Fibroblast of pulmonary artery (primary cell): ENCODE data around the gene TBC1D21.

Experiments used
- DNase-seq: peaks from one replicate; pipeline ENCODE4 v3.0.0-alpha.2; 2010; ENCODE audit warnings: low read depth
- H3K4me3 ChIP-seq: replicated peaks from 2 replicates; pipeline ENCODE4 v1.5.1; 2011; ENCODE audit warnings: low read depth, mild to moderate bottlenecking, control low read depth, low read length, moderate library complexity
- CTCF ChIP-seq: IDR thresholded peaks from 2 replicates; pipeline ENCODE4 v1.5.1; 2011; ENCODE audit warnings: mild to moderate bottlenecking, control low read depth, low read length, inconsistent platforms; ENCODE audit errors: missing control alignments

The TBC1D21 gene

DNA sequence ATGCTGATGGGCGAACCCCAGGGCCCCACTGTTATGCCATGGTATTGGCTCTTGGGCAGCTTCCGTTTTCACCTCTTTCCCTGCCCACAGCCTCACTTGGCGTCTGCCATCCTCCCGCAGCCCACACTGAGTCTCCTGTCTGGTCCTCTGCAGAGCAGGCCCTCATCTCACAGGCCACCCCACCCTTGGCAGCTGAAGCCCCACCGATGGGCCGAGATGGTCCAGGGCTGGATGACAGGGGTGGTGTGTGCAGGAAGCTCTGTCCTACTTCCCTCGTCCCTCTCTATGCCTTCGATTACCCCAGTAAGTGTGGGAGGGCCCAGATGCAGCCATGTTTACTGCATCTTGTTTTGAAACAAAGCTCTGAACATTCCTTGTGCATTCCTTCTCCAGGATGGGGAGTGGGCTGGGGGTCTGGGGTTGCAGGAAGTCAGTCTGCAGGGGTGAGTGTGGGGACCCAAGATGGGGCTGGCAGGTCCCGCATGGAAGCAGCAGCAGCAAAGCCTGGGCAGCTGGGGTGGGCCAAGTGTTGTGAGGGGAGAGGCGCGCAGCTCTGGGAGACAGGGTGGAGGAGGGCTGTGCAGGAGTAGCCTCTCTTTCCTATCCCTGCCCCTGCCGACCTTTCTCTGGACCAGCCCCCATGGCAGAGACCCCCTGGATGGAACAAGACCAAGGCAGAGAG, 20.9 kb downstream of the TBC1D21 start:
- no peak for DNase-seq
- TF ChIP-seq CTCF = no peak
- H3K4me3 ChIP-seq = no peak overlapping the region

DNA sequence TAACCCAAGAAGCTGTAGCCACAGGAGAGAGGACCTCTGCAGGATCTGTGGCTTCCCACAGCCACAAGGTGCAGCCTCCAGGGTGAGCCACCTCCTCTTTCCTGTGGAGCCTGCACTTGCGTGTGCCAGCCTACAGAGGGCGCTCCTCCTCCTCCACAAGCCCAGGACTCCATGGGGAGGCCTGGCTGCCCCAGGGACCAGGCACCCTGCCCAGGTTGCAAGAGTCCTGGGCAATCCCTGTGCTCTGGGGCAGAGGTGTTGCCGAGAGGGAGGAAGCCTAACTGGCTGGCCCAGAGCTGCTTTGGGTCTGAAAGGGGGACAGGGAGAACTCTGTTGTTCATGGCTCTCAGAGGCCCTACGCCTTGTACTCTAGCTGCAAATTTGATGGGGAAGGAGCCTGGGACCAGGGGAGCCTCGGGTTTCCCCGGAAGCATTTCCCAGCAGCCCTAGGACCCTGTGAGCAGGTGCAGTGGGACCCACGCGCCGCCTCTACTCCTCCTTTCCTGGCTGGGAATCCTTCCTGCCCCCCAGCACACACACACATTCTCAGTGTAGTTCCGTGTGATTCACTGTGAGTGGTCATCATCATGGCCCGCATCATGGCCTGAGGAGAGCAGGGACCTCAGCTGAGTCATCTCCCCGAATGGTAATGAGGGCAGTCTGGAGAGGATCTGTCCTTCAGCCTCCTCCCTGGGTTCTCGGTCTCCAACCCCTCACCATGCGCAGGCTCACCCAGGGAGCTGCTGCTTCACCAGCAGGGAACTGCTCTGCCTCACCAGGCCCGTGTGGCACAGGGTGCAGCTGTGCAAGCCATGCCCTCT, 24.3 kb downstream of the TBC1D21 start:
- peak; percentile 98 for TF ChIP-seq CTCF
- DNase-seq = peak; percentile 78
- H3K4me3 ChIP-seq = no peak overlapping the region

DNA sequence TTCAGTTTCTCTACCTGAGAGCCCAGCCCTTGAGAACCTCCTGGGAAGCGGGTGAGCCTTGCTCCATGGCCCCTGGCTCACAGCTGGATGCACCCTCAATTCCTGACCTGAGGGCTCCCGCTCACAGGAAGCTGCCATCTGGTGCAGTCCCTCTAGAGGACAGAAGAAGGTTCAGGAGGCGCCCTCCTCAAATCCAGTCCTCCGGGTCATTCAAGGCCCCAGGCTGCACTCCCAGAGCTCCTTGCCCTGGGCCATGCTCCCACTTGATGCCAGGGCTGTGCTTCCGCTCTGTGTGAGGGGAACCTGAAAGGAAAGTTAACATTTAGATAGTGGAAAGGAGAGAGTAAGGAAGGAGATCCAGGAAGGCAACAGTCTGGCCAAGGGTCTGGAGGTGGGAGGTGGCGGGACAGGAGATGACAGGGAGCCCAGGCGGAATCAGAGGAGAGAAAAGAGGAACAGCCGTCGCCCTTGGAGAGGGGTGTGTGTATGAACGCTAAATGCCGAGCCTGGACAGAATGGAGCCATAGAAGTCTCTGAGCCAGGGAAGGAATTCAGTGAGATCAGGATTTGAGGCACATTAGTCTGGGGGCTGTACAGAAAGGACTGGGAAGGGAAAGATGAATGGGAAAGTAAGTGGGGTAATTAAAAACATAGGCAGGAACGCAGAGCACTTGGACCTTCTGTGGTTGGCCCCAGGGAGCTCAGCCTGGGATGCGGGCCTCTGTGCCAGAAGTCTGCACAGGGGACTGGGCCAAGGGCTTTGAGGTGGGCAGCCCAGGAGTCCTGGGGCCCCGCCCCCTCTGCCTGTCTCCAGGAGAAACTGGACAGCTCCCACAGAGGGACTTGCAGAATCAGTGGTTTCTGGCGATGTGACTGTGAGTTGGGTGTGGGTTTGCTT, 26.1 kb downstream of the TBC1D21 start:
- no peak for DNase-seq
- TF ChIP-seq CTCF = no peak
- H3K4me3 ChIP-seq = no peak overlapping the region

- no peak for TF ChIP-seq CTCF
- no peak overlapping the region for H3K4me3 ChIP-seq
- DNase-seq = no peak
These were observed 26.8 kb downstream of the TBC1D21 start for GRCh38 chr15:73900095-73900712.

DNA sequence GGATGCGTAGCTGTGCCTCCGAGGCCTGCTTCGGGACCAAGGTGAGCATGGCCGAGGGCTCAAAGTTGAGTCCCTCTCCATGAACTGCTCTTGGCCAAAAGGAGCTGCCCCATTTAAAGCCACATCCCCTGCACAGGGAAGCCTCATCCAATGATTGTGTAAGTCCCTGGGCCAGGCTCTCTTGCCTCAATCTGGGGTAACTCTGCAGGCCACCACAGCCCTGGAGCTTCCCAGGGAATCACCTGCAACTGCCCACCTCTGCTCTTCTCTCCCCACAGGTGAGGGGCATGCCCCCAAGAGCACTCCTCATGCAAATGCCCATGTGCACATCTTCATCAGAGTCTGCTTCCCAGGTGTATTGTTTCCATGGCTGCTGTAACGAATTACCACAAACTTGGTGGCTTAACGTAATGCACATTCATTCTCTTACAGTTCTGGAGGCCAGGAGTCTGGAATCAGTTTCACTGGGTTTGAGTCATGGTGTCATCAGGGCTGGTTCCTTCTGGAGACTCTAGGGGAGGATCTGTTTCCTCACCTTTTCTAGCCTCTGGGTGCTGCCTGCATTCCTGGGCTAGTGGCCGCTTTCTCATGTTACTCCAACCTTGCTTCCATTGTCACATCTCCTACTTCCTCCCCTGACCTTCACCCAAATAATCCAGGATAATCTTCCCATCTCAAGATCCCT, 27.9 kb downstream of the TBC1D21 start:
- DNase-seq = no peak
- no peak overlapping the region for H3K4me3 ChIP-seq
- no peak for TF ChIP-seq CTCF
